Peyer's patch (tissue), 4 donors: ENCODE measurements around the gene NKIRAS2. TPM values are rescaled to one million over a fixed set of nuclear protein-coding genes. Genes with fewer than 3 reads are reported as not detected.

Experiments
- DNase-seq, 3 donors: peaks; one replicate each; pipeline ENCODE4 v3.0.0-alpha.2; 2017 to 2019
- H3K27ac ChIP-seq, 4 donors: fragments of 200-600 bp; sonication (generic); one replicate each; pipeline ENCODE4 v1.5.1; 2016 to 2019
- H3K27me3 ChIP-seq, 2 donors: fragments of 200-600 bp; sonication (generic); one replicate each; pipeline ENCODE4 v1.5.1; 2019
- H3K36me3 ChIP-seq, 3 donors: fragments of 200-600 bp; sonication (generic); one replicate each; pipeline ENCODE4 v1.5.1; 2016 to 2019
- H3K4me1 ChIP-seq, 4 donors: fragments of 200-600 bp; sonication (generic); one replicate each; pipeline ENCODE4 v1.5.1; 2016 to 2019
- H3K4me3 ChIP-seq, 4 donors: fragments of 200-600 bp; sonication (generic); 1 replicate in 3 of 4; 2 replicates in 1 of 4; pipeline ENCODE4 v1.5.1; 2016 to 2019; ENCODE audit warnings: mild to moderate bottlenecking in 1 of 4
- H3K9me3 ChIP-seq, 4 donors: fragments of 200-600 bp; sonication (generic); one replicate each; pipeline ENCODE4 v1.5.1; 2016 to 2019; ENCODE audit warnings: mild to moderate bottlenecking in 1 of 4
- CTCF ChIP-seq, 6 experiments: fragments of 450-650 bp in 4 of 6; fragments of 200-600 bp in 2 of 6; sonication (generic) in 1 of 6; IDR thresholded peaks; one replicate each; pipeline ENCODE4 v1.5.1; 2017 to 2019; ENCODE audit warnings: antibody characterized with exemption in 6 of 6, mild to moderate bottlenecking in 3 of 6, moderate library complexity in 1 of 6
- POLR2A ChIP-seq, 2 donors: fragments of 450-650 bp; IDR thresholded peaks; one replicate each; pipeline ENCODE4 v1.5.1; 2017; ENCODE audit warnings: antibody characterized with exemption in 2 of 2, mild to moderate bottlenecking in 2 of 2, moderate library complexity in 2 of 2
- total RNA-seq, 4 donors: library from RNA; depleted of rRNA; stranded (reverse); fragments of >200 nt; gene quantifications; one replicate each; pipeline ENCODE4 v1.1.0, GENCODE V29; 2016

The NKIRAS2 gene
- total RNA-seq, 4 donors from 2014 or later, result 22.1 to 38.1 (median 31.1) TPM

- TF ChIP-seq POLR2A (IDR thresholded peaks at IDR 0.05) (no peak), CTCF (IDR thresholded peaks at IDR 0.05) (no peak)
- Histone ChIP-seq H3K4me3 (peak overlapping the region in 2 of 4 donors; percentile 19 to 33), H3K9me3 (no peaks in the 10 kb centered on the region), H3K27me3 (no peaks in the 10 kb centered on the region), H3K27ac (no peak overlapping the region), H3K4me1 (no peaks in the 10 kb centered on the region), H3K36me3 (no peaks in the 10 kb centered on the region)
- DNase-seq, result no peak
These were observed 20.2 kb downstream of the NKIRAS2 start for GRCh38 chr17:42039794-42040763.

GRCh38 chr17:42040818-42041217 is 20.9 kb downstream of the NKIRAS2 start:
- Histone ChIP-seq H3K4me3 (no peak overlapping the region), H3K4me1 (no peaks in the 10 kb centered on the region), H3K27ac (no peak overlapping the region), H3K9me3 (no peaks in the 10 kb centered on the region), H3K27me3 (no peaks in the 10 kb centered on the region), H3K36me3 (no peaks in the 10 kb centered on the region)
- TF ChIP-seq POLR2A (IDR thresholded peaks at IDR 0.05), result no peak
- no peak for TF ChIP-seq CTCF (IDR thresholded peaks at IDR 0.05)
- no peak for DNase-seq

GRCh38 chr17:42041619-42042018 is 21.7 kb downstream of the NKIRAS2 start:
- H3K27me3 ChIP-seq, result no peaks in the 10 kb centered on the region
- no peaks in the 10 kb centered on the region for H3K4me1 ChIP-seq
- no peak for DNase-seq
- H3K4me3 ChIP-seq, result no peak overlapping the region
- no peaks in the 10 kb centered on the region for H3K36me3 ChIP-seq
- TF ChIP-seq POLR2A (IDR thresholded peaks at IDR 0.05) (no peak), CTCF (IDR thresholded peaks at IDR 0.05) (no peak)
- no peaks in the 10 kb centered on the region for H3K9me3 ChIP-seq
- H3K27ac ChIP-seq, result no peak overlapping the region

GRCh38 chr17:42042598-42043319 is 22.9 kb downstream of the NKIRAS2 start:
- Histone ChIP-seq H3K27me3 (no peaks in the 10 kb centered on the region), H3K9me3 (no peaks in the 10 kb centered on the region), H3K4me1 (no peaks in the 10 kb centered on the region), H3K4me3 (no peak overlapping the region), H3K36me3 (no peaks in the 10 kb centered on the region), H3K27ac (no peak overlapping the region)
- no peak for DNase-seq
- TF ChIP-seq POLR2A (IDR thresholded peaks at IDR 0.05) (no peak), CTCF (IDR thresholded peaks at IDR 0.05) (no peak)

- Histone ChIP-seq H3K36me3 (no peaks in the 10 kb centered on the region), H3K9me3 (no peaks in the 10 kb centered on the region), H3K27ac (no peak overlapping the region), H3K4me1 (peaks cover 0 to 3% (median under 1%) of the 10 kb centered on the region in 4 donors), H3K4me3 (no peak overlapping the region), H3K27me3 (no peaks in the 10 kb centered on the region)
- no peak for DNase-seq
- TF ChIP-seq POLR2A (IDR thresholded peaks at IDR 0.05) (no peak), CTCF (IDR thresholded peaks at IDR 0.05) (no peak)
These were observed 25.8 kb downstream of the NKIRAS2 start for GRCh38 chr17:42045719-42046118.
